WTC11 (cell line): ENCODE results near the gene ISG20L2. TPM values are rescaled to one million over a fixed set of nuclear protein-coding genes. Genes with fewer than 3 reads are reported as not detected.
A peak's percentile ranks its signal among the peaks of the same experiment; 100 is the strongest.

Experiments used
- ATAC-seq: fragments of 200-7000 bp; cut with Tn5 transposase; 2 replicates; pipeline ENCODE4 v1.10.0; 2021; ENCODE audit warnings: mild to moderate bottlenecking, moderate library complexity
- CTCF ChIA-PET: fragments of 300-600 bp; sonication (Branson Sonifier 250); formaldehyde crosslinking; loops from one replicate; lab custom pipeline; 2021; ENCODE audit warnings: antibody characterized with exemption; lab: Charles Lee
- POLR2A ChIA-PET: fragments of 350-600 bp; sonication (Branson Sonifier 250); formaldehyde crosslinking; loops from one replicate; lab custom pipeline; 2021; ENCODE audit warnings: antibody characterized with exemption; lab: Charles Lee
- DNase-seq: peaks from one replicate; pipeline ENCODE4 v3.0.0; 2021; ENCODE audit warnings: low spot score
- H3K27ac Mint-ChIP-seq: 2 replicates; pipeline ENCODE4 v1.8.0; 2021; ENCODE audit warnings: mixed read lengths
- H3K27me3 Mint-ChIP-seq: 2 replicates; pipeline ENCODE4 v1.8.0; 2021; ENCODE audit warnings: low read depth, mild to moderate bottlenecking, moderate library complexity, mixed read lengths
- H3K36me3 Mint-ChIP-seq: 2 replicates; pipeline ENCODE4 v1.8.0; 2021; ENCODE audit warnings: mixed read lengths
- H3K4me1 Mint-ChIP-seq: 2 replicates; pipeline ENCODE4 v1.8.0; 2022; ENCODE audit warnings: mixed read lengths
- H3K4me3 Mint-ChIP-seq: 2 replicates; pipeline ENCODE4 v1.8.0; 2021; ENCODE audit warnings: mild to moderate bottlenecking, moderate library complexity, mixed read lengths
- H3K9me3 Mint-ChIP-seq: 2 replicates; pipeline ENCODE4 v1.8.0; 2021; ENCODE audit warnings: mixed read lengths
- AR ChIP-seq: fragments of 250-450 bp; sonication (Bioruptor Pico); IDR thresholded peaks from 2 replicates; pipeline ENCODE4 v1.9.0; 2021; ENCODE audit warnings: mild to moderate bottlenecking
- ERG ChIP-seq: fragments of 250-450 bp; sonication (Bioruptor Pico); IDR thresholded peaks from 2 replicates; pipeline ENCODE4 v1.8.0; 2021; ENCODE audit warnings: mild to moderate bottlenecking
- ESRRA ChIP-seq: sonication (generic); formaldehyde crosslinking; IDR thresholded peaks from 2 replicates; pipeline ENCODE4 v1.8.1; 2022; ENCODE audit warnings: mild to moderate bottlenecking, missing genetic modification reagents, borderline replicate concordance
- FOXK1 ChIP-seq: sonication (generic); formaldehyde crosslinking; IDR thresholded peaks from 2 replicates; pipeline ENCODE4 v1.8.0; 2022; ENCODE audit warnings: mild to moderate bottlenecking, moderate library complexity, missing genetic modification reagents
- HMGA2 ChIP-seq: fragments of 250-450 bp; sonication (Bioruptor Pico); IDR thresholded peaks from 2 replicates; pipeline ENCODE4 v1.4.0; 2021; ENCODE audit warnings: mild to moderate bottlenecking, moderate library complexity
- NFE2L1 ChIP-seq: sonication (generic); formaldehyde crosslinking; IDR thresholded peaks from 2 replicates; pipeline ENCODE4 v1.8.1; 2023; ENCODE audit warnings: missing genetic modification reagents
- PRRX2 ChIP-seq: fragments of 250-450 bp; sonication (Bioruptor Pico); IDR thresholded peaks from 2 replicates; pipeline ENCODE4 v1.8.0; 2021; ENCODE audit warnings: mild to moderate bottlenecking
- SP1 ChIP-seq: sonication (generic); formaldehyde crosslinking; conservative IDR thresholded peaks from 2 replicates; pipeline ENCODE4 v1.8.1; 2022; ENCODE audit warnings: missing genetic modification reagents
- ZNF138 ChIP-seq: sonication (generic); formaldehyde crosslinking; conservative IDR thresholded peaks from 2 replicates; pipeline ENCODE4 v1.8.1; 2022; ENCODE audit warnings: mild to moderate bottlenecking, moderate library complexity, missing genetic modification reagents
- ZNF317 ChIP-seq: sonication (generic); formaldehyde crosslinking; IDR thresholded peaks from 2 replicates; pipeline ENCODE4 v1.8.1; 2023; ENCODE audit warnings: low read depth, mild to moderate bottlenecking, moderate library complexity, missing genetic modification reagents, borderline replicate concordance
- ZNF671 ChIP-seq: fragments of 250-450 bp; sonication (Bioruptor Pico); IDR thresholded peaks from 2 replicates; pipeline ENCODE4 v1.8.0; 2021; ENCODE audit warnings: mild to moderate bottlenecking
- total RNA-seq: library from RNA; stranded (reverse); gene quantifications from 3 replicates; pipeline ENCODE4 v1.2.3, GENCODE V29; 2021
- TF ChIP-seq, protein P1 (sequence below): sonication (generic); formaldehyde crosslinking; IDR thresholded peaks from 2 replicates; pipeline ENCODE4 v1.8.1; 2023; ENCODE audit warnings: mild to moderate bottlenecking, moderate library complexity, missing genetic modification reagents
- TF ChIP-seq, protein P2 (sequence below): sonication (generic); formaldehyde crosslinking; IDR thresholded peaks from 2 replicates; pipeline ENCODE4 v1.8.1; 2023; ENCODE audit warnings: mild to moderate bottlenecking, missing genetic modification reagents, moderate library complexity
- TF ChIP-seq, protein P3 (sequence below): sonication (generic); formaldehyde crosslinking; IDR thresholded peaks from 2 replicates; pipeline ENCODE4 v1.8.0; 2022; ENCODE audit warnings: mild to moderate bottlenecking, missing genetic modification reagents
- TF ChIP-seq, protein P4 (sequence below): fragments of 200-600 bp; IDR thresholded peaks from 2 replicates; pipeline ENCODE4 v1.8.0; 2022; ENCODE audit warnings: antibody characterized with exemption
- TF ChIP-seq, protein P5 (sequence below): sonication (generic); formaldehyde crosslinking; IDR thresholded peaks from 2 replicates; pipeline ENCODE4 v1.8.0; 2023; ENCODE audit warnings: mild to moderate bottlenecking, missing genetic modification reagents

ISG20L2 gene
- total RNA-seq, 1 experiment from 2014 or later, result 43.8 TPM

DNA sequence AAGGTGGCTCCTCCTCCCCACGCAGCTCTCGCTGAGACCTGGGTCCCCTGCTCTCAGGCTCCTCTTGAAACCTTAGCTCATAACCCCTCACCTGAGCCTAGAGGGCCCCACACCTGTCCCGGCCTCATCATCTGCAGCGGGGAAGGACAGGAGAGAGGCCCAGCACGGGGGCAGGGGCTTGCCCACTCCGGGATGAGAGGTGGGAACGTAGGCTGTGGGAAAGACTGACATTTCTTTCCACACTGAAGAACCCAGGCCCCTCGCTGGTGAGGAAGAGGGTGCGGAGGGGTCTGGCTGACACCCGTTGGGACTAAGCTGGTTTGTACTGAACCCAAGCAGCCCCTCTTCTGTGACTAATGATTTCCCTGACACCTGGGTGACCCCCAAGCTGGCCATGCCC is 37.4 kb downstream of the ISG20L2 start (continued):
- TF ChIP-seq ZNF317 (CRISPR knock-in tag) (no peak), ESRRA (CRISPR knock-in tag) (no peak), SP1 (no peak), ZNF138 (CRISPR knock-in tag) (no peak), ZNF671 (CRISPR knock-in tag) (no peak), NFE2L1 (CRISPR knock-in tag) (no peak)
- TF ChIP-seq, protein P1, sequence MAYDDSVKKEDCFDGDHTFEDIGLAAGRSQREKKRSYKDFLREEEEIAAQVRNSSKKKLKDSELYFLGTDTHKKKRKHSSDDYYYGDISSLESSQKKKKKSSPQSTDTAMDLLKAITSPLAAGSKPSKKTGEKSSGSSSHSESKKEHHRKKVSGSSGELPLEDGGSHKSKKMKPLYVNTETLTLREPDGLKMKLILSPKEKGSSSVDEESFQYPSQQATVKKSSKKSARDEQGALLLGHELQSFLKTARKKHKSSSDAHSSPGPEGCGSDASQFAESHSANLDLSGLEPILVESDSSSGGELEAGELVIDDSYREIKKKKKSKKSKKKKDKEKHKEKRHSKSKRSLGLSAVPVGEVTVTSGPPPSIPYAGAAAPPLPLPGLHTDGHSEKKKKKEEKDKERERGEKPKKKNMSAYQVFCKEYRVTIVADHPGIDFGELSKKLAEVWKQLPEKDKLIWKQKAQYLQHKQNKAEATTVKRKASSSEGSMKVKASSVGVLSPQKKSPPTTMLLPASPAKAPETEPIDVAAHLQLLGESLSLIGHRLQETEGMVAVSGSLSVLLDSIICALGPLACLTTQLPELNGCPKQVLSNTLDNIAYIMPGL, result no peak
- TF ChIP-seq, protein P2, sequence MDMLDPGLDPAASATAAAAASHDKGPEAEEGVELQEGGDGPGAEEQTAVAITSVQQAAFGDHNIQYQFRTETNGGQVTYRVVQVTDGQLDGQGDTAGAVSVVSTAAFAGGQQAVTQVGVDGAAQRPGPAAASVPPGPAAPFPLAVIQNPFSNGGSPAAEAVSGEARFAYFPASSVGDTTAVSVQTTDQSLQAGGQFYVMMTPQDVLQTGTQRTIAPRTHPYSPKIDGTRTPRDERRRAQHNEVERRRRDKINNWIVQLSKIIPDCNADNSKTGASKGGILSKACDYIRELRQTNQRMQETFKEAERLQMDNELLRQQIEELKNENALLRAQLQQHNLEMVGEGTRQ (CRISPR knock-in tag), result no peak
- TF ChIP-seq, protein P3, sequence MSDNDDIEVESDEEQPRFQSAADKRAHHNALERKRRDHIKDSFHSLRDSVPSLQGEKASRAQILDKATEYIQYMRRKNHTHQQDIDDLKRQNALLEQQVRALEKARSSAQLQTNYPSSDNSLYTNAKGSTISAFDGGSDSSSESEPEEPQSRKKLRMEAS (CRISPR knock-in tag), result no peak
- TF ChIP-seq, protein P4, sequence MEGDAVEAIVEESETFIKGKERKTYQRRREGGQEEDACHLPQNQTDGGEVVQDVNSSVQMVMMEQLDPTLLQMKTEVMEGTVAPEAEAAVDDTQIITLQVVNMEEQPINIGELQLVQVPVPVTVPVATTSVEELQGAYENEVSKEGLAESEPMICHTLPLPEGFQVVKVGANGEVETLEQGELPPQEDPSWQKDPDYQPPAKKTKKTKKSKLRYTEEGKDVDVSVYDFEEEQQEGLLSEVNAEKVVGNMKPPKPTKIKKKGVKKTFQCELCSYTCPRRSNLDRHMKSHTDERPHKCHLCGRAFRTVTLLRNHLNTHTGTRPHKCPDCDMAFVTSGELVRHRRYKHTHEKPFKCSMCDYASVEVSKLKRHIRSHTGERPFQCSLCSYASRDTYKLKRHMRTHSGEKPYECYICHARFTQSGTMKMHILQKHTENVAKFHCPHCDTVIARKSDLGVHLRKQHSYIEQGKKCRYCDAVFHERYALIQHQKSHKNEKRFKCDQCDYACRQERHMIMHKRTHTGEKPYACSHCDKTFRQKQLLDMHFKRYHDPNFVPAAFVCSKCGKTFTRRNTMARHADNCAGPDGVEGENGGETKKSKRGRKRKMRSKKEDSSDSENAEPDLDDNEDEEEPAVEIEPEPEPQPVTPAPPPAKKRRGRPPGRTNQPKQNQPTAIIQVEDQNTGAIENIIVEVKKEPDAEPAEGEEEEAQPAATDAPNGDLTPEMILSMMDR, result no peak
- TF ChIP-seq, protein P5, sequence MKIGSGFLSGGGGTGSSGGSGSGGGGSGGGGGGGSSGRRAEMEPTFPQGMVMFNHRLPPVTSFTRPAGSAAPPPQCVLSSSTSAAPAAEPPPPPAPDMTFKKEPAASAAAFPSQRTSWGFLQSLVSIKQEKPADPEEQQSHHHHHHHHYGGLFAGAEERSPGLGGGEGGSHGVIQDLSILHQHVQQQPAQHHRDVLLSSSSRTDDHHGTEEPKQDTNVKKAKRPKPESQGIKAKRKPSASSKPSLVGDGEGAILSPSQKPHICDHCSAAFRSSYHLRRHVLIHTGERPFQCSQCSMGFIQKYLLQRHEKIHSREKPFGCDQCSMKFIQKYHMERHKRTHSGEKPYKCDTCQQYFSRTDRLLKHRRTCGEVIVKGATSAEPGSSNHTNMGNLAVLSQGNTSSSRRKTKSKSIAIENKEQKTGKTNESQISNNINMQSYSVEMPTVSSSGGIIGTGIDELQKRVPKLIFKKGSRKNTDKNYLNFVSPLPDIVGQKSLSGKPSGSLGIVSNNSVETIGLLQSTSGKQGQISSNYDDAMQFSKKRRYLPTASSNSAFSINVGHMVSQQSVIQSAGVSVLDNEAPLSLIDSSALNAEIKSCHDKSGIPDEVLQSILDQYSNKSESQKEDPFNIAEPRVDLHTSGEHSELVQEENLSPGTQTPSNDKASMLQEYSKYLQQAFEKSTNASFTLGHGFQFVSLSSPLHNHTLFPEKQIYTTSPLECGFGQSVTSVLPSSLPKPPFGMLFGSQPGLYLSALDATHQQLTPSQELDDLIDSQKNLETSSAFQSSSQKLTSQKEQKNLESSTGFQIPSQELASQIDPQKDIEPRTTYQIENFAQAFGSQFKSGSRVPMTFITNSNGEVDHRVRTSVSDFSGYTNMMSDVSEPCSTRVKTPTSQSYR, result no peak
- TF ChIP-seq, all 79 proteins: peak for 0

DNA sequence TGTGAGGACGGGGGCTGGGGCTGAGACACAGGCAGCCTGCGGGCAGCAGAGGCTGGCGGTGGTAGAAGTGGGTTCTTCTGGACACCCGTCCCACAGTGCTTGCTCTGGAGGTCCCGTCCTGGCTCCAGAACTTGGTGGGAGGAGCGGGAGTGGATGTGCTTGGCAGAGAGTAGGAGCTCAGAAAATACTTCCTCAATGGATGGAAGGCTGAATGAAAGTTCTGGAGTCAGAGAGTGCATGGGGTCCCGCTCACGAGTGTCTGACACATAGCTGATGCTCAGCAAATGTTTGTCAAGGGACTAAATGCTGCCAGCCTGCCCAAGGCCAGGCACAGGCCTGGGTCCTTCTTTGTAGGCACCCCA is 37.9 kb downstream of the ISG20L2 start:
- no peak for DNase-seq
- POLR2A ChIA-PET, result interaction anchor here (1.2 to 8.0 kb wide), 9 partner anchors 10 to 76 kb away, joined by 3 to 195 read pairs (median 6); partner anchors contain the start of genes CRABP2, HDGF, ISG20L2 and METTL25B
- peaks cover 59% of the 10 kb centered on the region for H3K4me1 Mint-ChIP-seq
- H3K27ac Mint-ChIP-seq, result no peak overlapping the region
- TF ChIP-seq FOXK1 (CRISPR knock-in tag) (no peak), HMGA2 (no peak), NFE2L1 (CRISPR knock-in tag) (no peak), PRRX2 (CRISPR knock-in tag) (no peak), ERG (CRISPR knock-in tag) (no peak), AR (no peak), SP1 (no peak)
- TF ChIP-seq, all 79 proteins: peak for 0
- H3K4me3 Mint-ChIP-seq, result peak overlapping the region; percentile 74
- H3K27me3 Mint-ChIP-seq, result peaks cover 7% of the 10 kb centered on the region; the same call in 1 of the 2 replicates
- no peaks in the 10 kb centered on the region for H3K36me3 Mint-ChIP-seq
- no peak for ATAC-seq
- H3K9me3 Mint-ChIP-seq, result no peaks in the 10 kb centered on the region
- CTCF ChIA-PET, result interaction anchor here (0.7 to 17.1 kb wide), 24 partner anchors 12 to 236 kb away, joined by 3 to 1553 read pairs (median 24); partner anchors contain the start of genes BCAN, CRABP2, HDGF and INSRR
